ENCODE results near the gene TM6SF1. TPM values are rescaled to one million over a fixed set of nuclear protein-coding genes. Genes with fewer than 3 reads are reported as not detected.

TM6SF1 gene
- polyA plus RNA-seq, 1 donor from 2014 or later: 0.16 TPM

DNA sequence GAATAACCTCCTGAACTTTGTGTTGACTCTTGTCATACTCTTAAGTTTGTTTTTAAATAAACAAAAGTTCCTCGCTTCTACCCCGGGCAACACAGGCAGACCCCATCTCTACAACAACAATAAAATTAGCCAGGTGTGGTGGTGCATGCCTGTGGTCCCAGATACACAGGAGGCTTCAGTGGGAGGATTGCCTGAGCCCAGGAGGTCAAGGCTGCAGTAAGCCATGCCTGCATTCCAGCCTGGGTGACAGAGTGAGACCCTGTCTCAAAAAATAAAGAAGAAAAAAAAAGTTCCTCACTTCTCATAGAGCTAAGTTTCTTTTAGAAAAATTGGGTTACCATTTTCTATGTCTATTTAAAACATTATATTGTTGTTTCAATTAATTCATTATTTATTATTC, 70.9 kb downstream of the TM6SF1 start:
- H3F3A ChIP-seq (ENCODE audit: insufficient read depth, low read length, poor library complexity, severe bottlenecking): peaks cover 4% of the 10 kb centered on the region
- H3K27me3 ChIP-seq (ENCODE audit: insufficient read depth, low read depth, low read length): no peaks in the 10 kb centered on the region
- H3K9ac ChIP-seq (ENCODE audit: low read length): no peak overlapping the region
- H4K20me1 ChIP-seq (ENCODE audit: insufficient read depth): no peaks in the 10 kb centered on the region
- H3K9me2 ChIP-seq (ENCODE audit: insufficient read depth, low read length): no peaks in the 10 kb centered on the region
- H3K4me3 ChIP-seq (ENCODE audit: low read length): no peak overlapping the region
- H3K9me3 ChIP-seq (ENCODE audit: low read length): no peaks in the 10 kb centered on the region
- no peaks in the 10 kb centered on the region for H3K36me3 ChIP-seq (ENCODE audit: insufficient read depth, low read length)
- no peak overlapping the region for H3K27ac ChIP-seq (ENCODE audit: low read length)
- H3K4me2 ChIP-seq (ENCODE audit: low read length): no peak overlapping the region
- no peak overlapping the region for H2AFZ ChIP-seq (ENCODE audit: low read depth, low read length)
- TF ChIP-seq POLR2AphosphoS5 (IDR thresholded peaks at IDR 0.05): no peak
- no peak for TF ChIP-seq CTCF (IDR thresholded peaks at IDR 0.05; ENCODE audit: poor library complexity, severe bottlenecking)
- TF ChIP-seq TAF1 (IDR thresholded peaks at IDR 0.05; ENCODE audit: low read depth): no peak
- no peak for TF ChIP-seq EZH2 (IDR thresholded peaks at IDR 0.05; ENCODE audit: borderline replicate concordance, insufficient read depth, low read length, poor library complexity, severe bottlenecking)
- no peak for TF ChIP-seq REST (IDR thresholded peaks at IDR 0.05; ENCODE audit: borderline replicate concordance)
- TF ChIP-seq SMC3 (conservative IDR thresholded peaks at IDR 0.05; ENCODE audit: poor library complexity): no peak
- TF ChIP-seq MXI1 (conservative IDR thresholded peaks at IDR 0.05; ENCODE audit: poor library complexity, severe bottlenecking): no peak
- no peak for TF ChIP-seq EP300 (conservative IDR thresholded peaks at IDR 0.05; ENCODE audit: poor library complexity, severe bottlenecking)
- TF ChIP-seq RAD21 (conservative IDR thresholded peaks at IDR 0.05): no peak
- H3K79me2 ChIP-seq (replicated peaks; ENCODE audit: insufficient read depth, low read length): peaks cover 74% of the 10 kb centered on the region

DNA sequence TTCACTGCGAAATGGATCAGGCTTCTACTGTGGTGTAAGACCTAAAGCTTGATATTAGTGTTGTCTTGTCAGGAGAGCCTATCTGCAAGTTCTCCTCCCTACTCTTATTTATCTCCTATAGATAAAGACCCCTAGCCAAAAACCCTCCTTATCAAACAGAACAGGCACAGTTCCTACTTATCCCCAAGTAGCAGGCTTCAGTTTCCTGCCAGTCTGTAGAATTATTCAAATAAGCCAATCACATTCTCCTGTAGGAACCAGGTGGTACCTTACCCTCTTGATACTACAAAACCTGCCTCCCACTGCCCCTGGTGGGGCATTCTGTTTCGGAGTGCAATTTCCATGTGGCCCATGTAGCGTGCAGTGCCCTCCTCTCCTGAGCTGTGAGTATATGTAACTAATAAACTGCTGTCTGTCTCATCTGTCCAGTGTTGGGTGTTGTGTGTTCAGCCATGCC, 71.5 kb downstream of the TM6SF1 start:
- Histone ChIP-seq H3K79me2 (replicated peaks; ENCODE audit: insufficient read depth, low read length) (peaks cover 73% of the 10 kb centered on the region), H3K4me2 (ENCODE audit: low read length) (no peak overlapping the region), H3K9me3 (ENCODE audit: low read length) (no peaks in the 10 kb centered on the region), H3K27ac (ENCODE audit: low read length) (no peak overlapping the region), H4K20me1 (ENCODE audit: insufficient read depth) (peaks cover 3% of the 10 kb centered on the region), H3K4me3 (ENCODE audit: low read length) (no peak overlapping the region), H3F3A (ENCODE audit: insufficient read depth, low read length, poor library complexity, severe bottlenecking) (peaks cover 4% of the 10 kb centered on the region), H3K27me3 (ENCODE audit: insufficient read depth, low read depth, low read length) (no peaks in the 10 kb centered on the region), H2AFZ (ENCODE audit: low read depth, low read length) (no peak overlapping the region), H3K36me3 (ENCODE audit: insufficient read depth, low read length) (no peaks in the 10 kb centered on the region), H3K9me2 (ENCODE audit: insufficient read depth, low read length) (no peaks in the 10 kb centered on the region), H3K9ac (ENCODE audit: low read length) (no peak overlapping the region)
- no peak for TF ChIP-seq CTCF (IDR thresholded peaks at IDR 0.05; ENCODE audit: poor library complexity, severe bottlenecking)
- no peak for TF ChIP-seq SMC3 (conservative IDR thresholded peaks at IDR 0.05; ENCODE audit: poor library complexity)
- no peak for TF ChIP-seq POLR2AphosphoS5 (IDR thresholded peaks at IDR 0.05)
- TF ChIP-seq TAF1 (IDR thresholded peaks at IDR 0.05; ENCODE audit: low read depth): no peak
- TF ChIP-seq RAD21 (conservative IDR thresholded peaks at IDR 0.05): no peak
- TF ChIP-seq REST (IDR thresholded peaks at IDR 0.05; ENCODE audit: borderline replicate concordance): no peak
- no peak for TF ChIP-seq EZH2 (IDR thresholded peaks at IDR 0.05; ENCODE audit: borderline replicate concordance, insufficient read depth, low read length, poor library complexity, severe bottlenecking)
- TF ChIP-seq EP300 (conservative IDR thresholded peaks at IDR 0.05; ENCODE audit: poor library complexity, severe bottlenecking): no peak
- TF ChIP-seq MXI1 (conservative IDR thresholded peaks at IDR 0.05; ENCODE audit: poor library complexity, severe bottlenecking): no peak
